ENCODE data around the gene SLC35F3. TPM values are rescaled to one million over a fixed set of nuclear protein-coding genes. Genes with fewer than 3 reads are reported as not detected.

The SLC35F3 gene
- total RNA-seq, 1 experiment from 2014 or later: not detected

GRCh38 chr1:234205966-234206365 is 301.5 kb downstream of the SLC35F3 start:
- no peak for DNase-seq
- Histone ChIP-seq H3K4me1 (no peaks in the 10 kb centered on the region), H3K4me3 (ENCODE audit: low read depth, low read length) (no peak overlapping the region), H3K36me3 (ENCODE audit: control insufficient read depth, insufficient read depth, low read length) (no peaks in the 10 kb centered on the region), H3K27me3 (replicated peaks; ENCODE audit: control insufficient read depth, insufficient read depth, low read length) (no peaks in the 10 kb centered on the region; the same call in 1 of the 2 replicates), H3K9me3 (no peaks in the 10 kb centered on the region)
- ChIA-PET POLR2A (no interaction called here), CTCF (no interaction called here)
- H3K27me3 Mint-ChIP-seq (ENCODE audit: insufficient read depth, unreplicated experiment): peaks cover 23% of the 10 kb centered on the region
- no peak for TF ChIP-seq CTCF (IDR thresholded peaks at IDR 0.05; ENCODE audit: insufficient read depth in 1 of 2, low read depth in 1 of 2, low read length in 1 of 2, severe bottlenecking in 1 of 2, unreplicated experiment in 1 of 2)
- no peaks in the 10 kb centered on the region for H3K4me1 Mint-ChIP-seq (ENCODE audit: low read depth, unreplicated experiment)
- H3K9me3 Mint-ChIP-seq (ENCODE audit: unreplicated experiment): peaks cover 17% of the 10 kb centered on the region
- no peak overlapping the region for H3K27ac Mint-ChIP-seq (ENCODE audit: unreplicated experiment)
- no TSS peak for BruUV-seq (replicated peaks)
- H3K4me3 Mint-ChIP-seq (ENCODE audit: unreplicated experiment): no peak overlapping the region
- intact Hi-C loops (cut with micrococcal nuclease; ENCODE audit: unreplicated experiment): no loop called here
- H3K36me3 Mint-ChIP-seq (ENCODE audit: insufficient read depth, unreplicated experiment): no peaks in the 10 kb centered on the region

GRCh38 chr1:234206651-234207284 is 302.3 kb downstream of the SLC35F3 start:
- H3K4me3 Mint-ChIP-seq (ENCODE audit: unreplicated experiment): no peak overlapping the region
- H3K27me3 Mint-ChIP-seq (ENCODE audit: insufficient read depth, unreplicated experiment): peaks cover 23% of the 10 kb centered on the region
- DNase-seq: no peak
- Histone ChIP-seq H3K36me3 (ENCODE audit: control insufficient read depth, insufficient read depth, low read length) (no peaks in the 10 kb centered on the region), H3K4me3 (ENCODE audit: low read depth, low read length) (no peak overlapping the region), H3K9me3 (0 out of 2 replicates have a peak, but pooled peaks cover 3% of the 10 kb centered on the region), H3K4me1 (no peaks in the 10 kb centered on the region), H3K27me3 (replicated peaks; ENCODE audit: control insufficient read depth, insufficient read depth, low read length) (no peaks in the 10 kb centered on the region; the same call in 1 of the 2 replicates)
- BruUV-seq (replicated peaks): no TSS peak
- H3K4me1 Mint-ChIP-seq (ENCODE audit: low read depth, unreplicated experiment): no peaks in the 10 kb centered on the region
- H3K36me3 Mint-ChIP-seq (ENCODE audit: insufficient read depth, unreplicated experiment): no peaks in the 10 kb centered on the region
- POLR2A ChIA-PET: no interaction called here
- no peak for TF ChIP-seq CTCF (IDR thresholded peaks at IDR 0.05; ENCODE audit: insufficient read depth in 1 of 2, low read depth in 1 of 2, low read length in 1 of 2, severe bottlenecking in 1 of 2, unreplicated experiment in 1 of 2)
- CTCF ChIA-PET: no interaction called here
- intact Hi-C loops (cut with micrococcal nuclease; ENCODE audit: unreplicated experiment): no loop called here
- H3K9me3 Mint-ChIP-seq (ENCODE audit: unreplicated experiment): peaks cover 24% of the 10 kb centered on the region
- H3K27ac Mint-ChIP-seq (ENCODE audit: unreplicated experiment): no peak overlapping the region

- peaks cover 27% of the 10 kb centered on the region for H3K9me3 Mint-ChIP-seq (ENCODE audit: unreplicated experiment)
- H3K4me1 ChIP-seq: no peaks in the 10 kb centered on the region
- CTCF ChIA-PET: no interaction called here
- H3K4me1 Mint-ChIP-seq (ENCODE audit: low read depth, unreplicated experiment): no peaks in the 10 kb centered on the region
- no peaks in the 10 kb centered on the region for H3K36me3 Mint-ChIP-seq (ENCODE audit: insufficient read depth, unreplicated experiment)
- H3K36me3 ChIP-seq (ENCODE audit: control insufficient read depth, insufficient read depth, low read length): no peaks in the 10 kb centered on the region
- POLR2A ChIA-PET: no interaction called here
- intact Hi-C loops (cut with micrococcal nuclease; ENCODE audit: unreplicated experiment): no loop called here
- BruUV-seq (replicated peaks): no TSS peak
- no peak overlapping the region for H3K27ac Mint-ChIP-seq (ENCODE audit: unreplicated experiment)
- no peak overlapping the region for H3K4me3 ChIP-seq (ENCODE audit: low read depth, low read length)
- TF ChIP-seq CTCF (IDR thresholded peaks at IDR 0.05; ENCODE audit: insufficient read depth in 1 of 2, low read depth in 1 of 2, low read length in 1 of 2, severe bottlenecking in 1 of 2, unreplicated experiment in 1 of 2): no peak
- H3K9me3 ChIP-seq: peaks cover 7% of the 10 kb centered on the region; the same call in 1 of the 2 replicates
- H3K4me3 Mint-ChIP-seq (ENCODE audit: unreplicated experiment): no peak overlapping the region
- H3K27me3 ChIP-seq (replicated peaks; ENCODE audit: control insufficient read depth, insufficient read depth, low read length): no peaks in the 10 kb centered on the region; the same call in 1 of the 2 replicates
- peaks cover 18% of the 10 kb centered on the region for H3K27me3 Mint-ChIP-seq (ENCODE audit: insufficient read depth, unreplicated experiment)
- no peak for DNase-seq
Measured at GRCh38 chr1:234208351-234208750, 303.9 kb downstream of the SLC35F3 start.
